ENCODE data around the gene LRRC3C.

The LRRC3C gene

DNA sequence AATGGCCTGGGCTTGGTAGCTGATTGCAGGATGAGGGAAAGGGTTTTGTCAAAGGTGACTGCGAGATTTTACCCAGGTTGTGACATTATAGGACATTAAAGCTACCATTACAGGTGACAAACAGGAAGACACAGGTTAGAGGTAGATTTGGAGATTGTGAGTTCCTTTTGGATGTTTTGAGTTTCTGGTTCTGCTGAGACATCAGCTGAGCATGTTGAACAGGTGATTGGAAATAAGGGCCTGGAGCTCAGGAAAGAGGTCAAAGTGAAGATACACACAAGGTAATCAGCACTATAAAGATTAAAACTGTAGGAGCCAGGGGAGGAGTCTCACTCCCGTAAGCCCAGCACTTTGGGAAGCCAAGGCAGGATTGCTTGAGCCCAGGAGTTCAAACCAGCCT, 41.2 kb downstream of the LRRC3C start (continued):
- TF ChIP-seq, protein P1, sequence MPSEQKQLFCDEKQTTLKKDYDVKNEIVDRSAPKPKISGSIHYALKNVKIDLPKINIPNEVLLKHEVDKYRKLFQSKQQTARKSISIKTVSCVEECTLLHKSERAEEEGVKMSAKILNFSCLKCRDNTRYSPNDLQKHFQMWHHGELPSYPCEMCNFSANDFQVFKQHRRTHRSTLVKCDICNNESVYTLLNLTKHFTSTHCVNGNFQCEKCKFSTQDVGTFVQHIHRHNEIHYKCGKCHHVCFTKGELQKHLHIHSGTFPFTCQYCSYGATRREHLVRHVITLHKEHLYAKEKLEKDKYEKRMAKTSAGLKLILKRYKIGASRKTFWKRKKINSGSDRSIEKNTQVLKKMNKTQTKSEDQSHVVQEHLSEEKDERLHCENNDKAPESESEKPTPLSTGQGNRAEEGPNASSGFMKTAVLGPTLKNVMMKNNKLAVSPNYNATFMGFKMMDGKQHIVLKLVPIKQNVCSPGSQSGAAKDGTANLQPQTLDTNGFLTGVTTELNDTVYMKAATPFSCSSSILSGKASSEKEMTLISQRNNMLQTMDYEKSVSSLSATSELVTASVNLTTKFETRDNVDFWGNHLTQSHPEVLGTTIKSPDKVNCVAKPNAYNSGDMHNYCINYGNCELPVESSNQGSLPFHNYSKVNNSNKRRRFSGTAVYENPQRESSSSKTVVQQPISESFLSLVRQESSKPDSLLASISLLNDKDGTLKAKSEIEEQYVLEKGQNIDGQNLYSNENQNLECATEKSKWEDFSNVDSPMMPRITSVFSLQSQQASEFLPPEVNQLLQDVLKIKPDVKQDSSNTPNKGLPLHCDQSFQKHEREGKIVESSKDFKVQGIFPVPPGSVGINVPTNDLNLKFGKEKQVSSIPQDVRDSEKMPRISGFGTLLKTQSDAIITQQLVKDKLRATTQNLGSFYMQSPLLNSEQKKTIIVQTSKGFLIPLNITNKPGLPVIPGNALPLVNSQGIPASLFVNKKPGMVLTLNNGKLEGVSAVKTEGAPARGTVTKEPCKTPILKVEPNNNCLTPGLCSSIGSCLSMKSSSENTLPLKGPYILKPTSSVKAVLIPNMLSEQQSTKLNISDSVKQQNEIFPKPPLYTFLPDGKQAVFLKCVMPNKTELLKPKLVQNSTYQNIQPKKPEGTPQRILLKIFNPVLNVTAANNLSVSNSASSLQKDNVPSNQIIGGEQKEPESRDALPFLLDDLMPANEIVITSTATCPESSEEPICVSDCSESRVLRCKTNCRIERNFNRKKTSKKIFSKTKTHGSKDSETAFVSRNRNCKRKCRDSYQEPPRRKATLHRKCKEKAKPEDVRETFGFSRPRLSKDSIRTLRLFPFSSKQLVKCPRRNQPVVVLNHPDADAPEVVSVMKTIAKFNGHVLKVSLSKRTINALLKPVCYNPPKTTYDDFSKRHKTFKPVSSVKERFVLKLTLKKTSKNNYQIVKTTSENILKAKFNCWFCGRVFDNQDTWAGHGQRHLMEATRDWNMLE (tag by site-specific recombination; conservative IDR thresholded peaks at IDR 0.05; ENCODE audit: low read depth) = no peak
- TF ChIP-seq ZNF16 (tag by site-specific recombination; IDR thresholded peaks at IDR 0.05; ENCODE audit: low read depth) (no peak), ZNF354C (tag by site-specific recombination; IDR thresholded peaks at IDR 0.05; ENCODE audit: borderline replicate concordance, low read depth) (no peak), ZNF211 (tag by site-specific recombination; IDR thresholded peaks at IDR 0.05; ENCODE audit: low read depth) (no peak), ZNF623 (tag by site-specific recombination; IDR thresholded peaks at IDR 0.05) (no peak), ZNF596 (tag by site-specific recombination; IDR thresholded peaks at IDR 0.05) (no peak), KLF1 (tag by site-specific recombination; IDR thresholded peaks at IDR 0.05) (no peak)

DNA sequence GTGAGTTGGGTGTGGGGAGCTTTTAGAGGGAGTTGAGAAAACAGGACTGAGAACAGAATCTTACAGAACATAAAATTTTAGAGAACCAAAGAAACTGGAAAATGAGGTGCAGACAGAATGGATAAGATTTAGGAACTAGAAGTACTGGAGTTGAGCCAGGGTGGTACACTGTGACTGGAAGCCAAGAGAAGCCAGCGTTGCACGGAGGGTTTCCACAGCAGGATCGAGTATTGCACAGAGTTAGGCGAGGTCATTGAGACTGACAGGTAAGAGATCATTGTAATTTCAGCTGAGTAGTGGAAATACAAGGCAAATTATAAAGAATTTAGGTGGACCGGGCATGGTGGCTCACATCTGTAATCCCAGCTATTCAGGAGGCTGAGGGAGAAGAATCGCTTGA, 41.8 kb downstream of the LRRC3C start:
- Histone ChIP-seq H3K36me3 (ENCODE audit: control insufficient read depth in 2 of 2, insufficient read depth in 1 of 2, low read length in 2 of 2) (no peaks in the 10 kb centered on the region), H3K27ac (ENCODE audit: extremely low read depth, low read depth, low read length) (no peak overlapping the region), H3K4me1 (ENCODE audit: control insufficient read depth, insufficient read depth, low read length) (no peaks in the 10 kb centered on the region), H3K4me3 (ENCODE audit: low read depth, low read length) (no peak overlapping the region), H3K9me3 (ENCODE audit: control insufficient read depth, insufficient read depth, low read depth, low read length) (no peaks in the 10 kb centered on the region)
- CTCF ChIA-PET = interaction anchor here (0.5 to 4.0 kb wide), 5 partner anchors 10 to 353 kb away, joined by 3 to 30 read pairs (median 5); partner anchors contain the start of gene PSMD3
- POLR2A ChIA-PET = no interaction called here
- TF ChIP-seq TCF7L2 (IDR thresholded peaks at IDR 0.05; ENCODE audit: borderline replicate concordance, low read depth, low read length) (no peak), ZNF549 (tag by site-specific recombination; IDR thresholded peaks at IDR 0.05) (no peak), ZBTB17 (tag by site-specific recombination; IDR thresholded peaks at IDR 0.05) (no peak), ZNF843 (tag by site-specific recombination; IDR thresholded peaks at IDR 0.05) (no peak), ZNF624 (tag by site-specific recombination; IDR thresholded peaks at IDR 0.05) (no peak)
- TF ChIP-seq, protein P2, sequence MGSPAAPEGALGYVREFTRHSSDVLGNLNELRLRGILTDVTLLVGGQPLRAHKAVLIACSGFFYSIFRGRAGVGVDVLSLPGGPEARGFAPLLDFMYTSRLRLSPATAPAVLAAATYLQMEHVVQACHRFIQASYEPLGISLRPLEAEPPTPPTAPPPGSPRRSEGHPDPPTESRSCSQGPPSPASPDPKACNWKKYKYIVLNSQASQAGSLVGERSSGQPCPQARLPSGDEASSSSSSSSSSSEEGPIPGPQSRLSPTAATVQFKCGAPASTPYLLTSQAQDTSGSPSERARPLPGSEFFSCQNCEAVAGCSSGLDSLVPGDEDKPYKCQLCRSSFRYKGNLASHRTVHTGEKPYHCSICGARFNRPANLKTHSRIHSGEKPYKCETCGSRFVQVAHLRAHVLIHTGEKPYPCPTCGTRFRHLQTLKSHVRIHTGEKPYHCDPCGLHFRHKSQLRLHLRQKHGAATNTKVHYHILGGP (tag by site-specific recombination; IDR thresholded peaks at IDR 0.05) = no peak
- TF ChIP-seq, protein P3, sequence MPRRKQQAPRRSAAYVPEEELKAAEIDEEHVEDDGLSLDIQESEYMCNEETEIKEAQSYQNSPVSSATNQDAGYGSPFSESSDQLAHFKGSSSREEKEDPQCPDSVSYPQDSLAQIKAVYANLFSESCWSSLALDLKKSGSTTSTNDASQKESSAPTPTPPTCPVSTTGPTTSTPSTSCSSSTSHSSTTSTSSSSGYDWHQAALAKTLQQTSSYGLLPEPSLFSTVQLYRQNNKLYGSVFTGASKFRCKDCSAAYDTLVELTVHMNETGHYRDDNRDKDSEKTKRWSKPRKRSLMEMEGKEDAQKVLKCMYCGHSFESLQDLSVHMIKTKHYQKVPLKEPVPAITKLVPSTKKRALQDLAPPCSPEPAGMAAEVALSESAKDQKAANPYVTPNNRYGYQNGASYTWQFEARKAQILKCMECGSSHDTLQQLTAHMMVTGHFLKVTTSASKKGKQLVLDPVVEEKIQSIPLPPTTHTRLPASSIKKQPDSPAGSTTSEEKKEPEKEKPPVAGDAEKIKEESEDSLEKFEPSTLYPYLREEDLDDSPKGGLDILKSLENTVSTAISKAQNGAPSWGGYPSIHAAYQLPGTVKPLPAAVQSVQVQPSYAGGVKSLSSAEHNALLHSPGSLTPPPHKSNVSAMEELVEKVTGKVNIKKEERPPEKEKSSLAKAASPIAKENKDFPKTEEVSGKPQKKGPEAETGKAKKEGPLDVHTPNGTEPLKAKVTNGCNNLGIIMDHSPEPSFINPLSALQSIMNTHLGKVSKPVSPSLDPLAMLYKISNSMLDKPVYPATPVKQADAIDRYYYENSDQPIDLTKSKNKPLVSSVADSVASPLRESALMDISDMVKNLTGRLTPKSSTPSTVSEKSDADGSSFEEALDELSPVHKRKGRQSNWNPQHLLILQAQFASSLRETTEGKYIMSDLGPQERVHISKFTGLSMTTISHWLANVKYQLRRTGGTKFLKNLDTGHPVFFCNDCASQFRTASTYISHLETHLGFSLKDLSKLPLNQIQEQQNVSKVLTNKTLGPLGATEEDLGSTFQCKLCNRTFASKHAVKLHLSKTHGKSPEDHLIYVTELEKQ (tag by site-specific recombination; IDR thresholded peaks at IDR 0.05; ENCODE audit: borderline replicate concordance) = no peak
- TF ChIP-seq, protein P4, sequence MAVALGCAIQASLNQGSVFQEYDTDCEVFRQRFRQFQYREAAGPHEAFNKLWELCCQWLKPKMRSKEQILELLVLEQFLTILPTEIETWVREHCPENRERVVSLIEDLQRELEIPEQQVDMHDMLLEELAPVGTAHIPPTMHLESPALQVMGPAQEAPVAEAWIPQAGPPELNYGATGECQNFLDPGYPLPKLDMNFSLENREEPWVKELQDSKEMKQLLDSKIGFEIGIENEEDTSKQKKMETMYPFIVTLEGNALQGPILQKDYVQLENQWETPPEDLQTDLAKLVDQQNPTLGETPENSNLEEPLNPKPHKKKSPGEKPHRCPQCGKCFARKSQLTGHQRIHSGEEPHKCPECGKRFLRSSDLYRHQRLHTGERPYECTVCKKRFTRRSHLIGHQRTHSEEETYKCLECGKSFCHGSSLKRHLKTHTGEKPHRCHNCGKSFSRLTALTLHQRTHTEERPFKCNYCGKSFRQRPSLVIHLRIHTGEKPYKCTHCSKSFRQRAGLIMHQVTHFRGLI (tag by site-specific recombination; IDR thresholded peaks at IDR 0.05) = no peak
